ENCODE measurements around the gene TBX2. TPM values are rescaled to one million over a fixed set of nuclear protein-coding genes. Genes with fewer than 3 reads are reported as not detected.

The TBX2 gene
- total and polyA plus RNA-seq, 12 donors, result 4.6 to 31.1 (median 11.8) TPM

DNA sequence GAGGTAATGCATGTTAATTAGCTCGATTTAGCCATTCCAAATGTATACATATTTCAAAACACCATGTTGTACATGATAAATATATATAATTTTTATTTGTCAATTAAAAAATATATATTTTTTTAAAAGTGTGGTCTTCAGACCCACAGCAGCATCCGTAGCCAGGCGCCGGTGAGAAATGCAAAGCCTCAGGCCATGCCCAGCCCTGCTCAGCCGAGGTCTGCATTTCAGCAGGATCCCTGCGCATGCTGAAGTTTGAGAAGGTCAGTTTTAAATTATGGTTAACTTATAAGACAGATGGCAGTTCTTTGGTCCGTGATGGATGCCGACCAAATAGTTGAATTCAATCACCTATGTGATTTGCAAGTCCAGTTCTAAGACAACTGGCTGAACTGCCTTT is 28.0 kb upstream of the TBX2 start:
- no peak overlapping the region for H3K4me3 ChIP-seq
- no peak for DNase-seq
- no peak overlapping the region for H3K27ac ChIP-seq
- H3K36me3 ChIP-seq, result no peaks in the 10 kb centered on the region
- H3K27me3 ChIP-seq, result no peaks in the 10 kb centered on the region
- H3K4me1 ChIP-seq, result peaks cover 0 to 6% (median 0%) of the 10 kb centered on the region in 9 donors
- intact Hi-C loops (cut with DNase I), result no loop called here
- WGBS, 2 donors, result 97 to 98% methylated on average over 8 of the region's 8 CpGs
- H3K9me3 ChIP-seq, result no peaks in the 10 kb centered on the region
- no peak for ATAC-seq
- TF ChIP-seq, protein P1, sequence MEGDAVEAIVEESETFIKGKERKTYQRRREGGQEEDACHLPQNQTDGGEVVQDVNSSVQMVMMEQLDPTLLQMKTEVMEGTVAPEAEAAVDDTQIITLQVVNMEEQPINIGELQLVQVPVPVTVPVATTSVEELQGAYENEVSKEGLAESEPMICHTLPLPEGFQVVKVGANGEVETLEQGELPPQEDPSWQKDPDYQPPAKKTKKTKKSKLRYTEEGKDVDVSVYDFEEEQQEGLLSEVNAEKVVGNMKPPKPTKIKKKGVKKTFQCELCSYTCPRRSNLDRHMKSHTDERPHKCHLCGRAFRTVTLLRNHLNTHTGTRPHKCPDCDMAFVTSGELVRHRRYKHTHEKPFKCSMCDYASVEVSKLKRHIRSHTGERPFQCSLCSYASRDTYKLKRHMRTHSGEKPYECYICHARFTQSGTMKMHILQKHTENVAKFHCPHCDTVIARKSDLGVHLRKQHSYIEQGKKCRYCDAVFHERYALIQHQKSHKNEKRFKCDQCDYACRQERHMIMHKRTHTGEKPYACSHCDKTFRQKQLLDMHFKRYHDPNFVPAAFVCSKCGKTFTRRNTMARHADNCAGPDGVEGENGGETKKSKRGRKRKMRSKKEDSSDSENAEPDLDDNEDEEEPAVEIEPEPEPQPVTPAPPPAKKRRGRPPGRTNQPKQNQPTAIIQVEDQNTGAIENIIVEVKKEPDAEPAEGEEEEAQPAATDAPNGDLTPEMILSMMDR (IDR thresholded peaks at IDR 0.05), result no peak

DNA sequence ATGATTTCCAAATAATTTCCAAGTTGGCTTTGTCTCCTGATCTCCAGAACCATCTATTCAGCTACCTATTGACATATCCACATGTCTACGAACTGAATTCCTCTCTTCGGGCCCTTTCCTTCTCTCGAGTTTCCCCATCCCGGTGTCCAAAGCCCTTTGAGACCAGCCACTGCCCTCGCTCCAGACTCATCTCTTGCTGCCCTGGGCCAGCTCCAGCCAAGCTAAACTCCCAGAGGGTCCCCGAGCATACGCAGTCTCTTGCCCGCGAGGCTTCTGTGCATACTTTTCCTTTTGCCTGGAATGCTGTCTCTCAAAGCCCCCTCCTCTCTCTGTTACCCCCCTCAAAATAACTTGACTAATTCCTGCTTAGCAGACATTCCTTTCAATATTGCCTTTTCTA is 27.2 kb upstream of the TBX2 start:
- H3K9me3 ChIP-seq, result no peaks in the 10 kb centered on the region
- no peaks in the 10 kb centered on the region for H3K36me3 ChIP-seq
- ATAC-seq (no peak), DNase-seq (no peak)
- 78 to 83% methylated on average over 9 of the region's 9 CpGs for WGBS, 2 donors
- H3K4me1 ChIP-seq, result peaks cover 0 to 6% (median 0%) of the 10 kb centered on the region in 9 donors
- intact Hi-C loops (cut with DNase I), result no loop called here
- no peak overlapping the region for H3K4me3 ChIP-seq
- TF ChIP-seq, protein P1 (IDR thresholded peaks at IDR 0.05), result no peak
- no peaks in the 10 kb centered on the region for H3K27me3 ChIP-seq
- no peak overlapping the region for H3K27ac ChIP-seq

DNA sequence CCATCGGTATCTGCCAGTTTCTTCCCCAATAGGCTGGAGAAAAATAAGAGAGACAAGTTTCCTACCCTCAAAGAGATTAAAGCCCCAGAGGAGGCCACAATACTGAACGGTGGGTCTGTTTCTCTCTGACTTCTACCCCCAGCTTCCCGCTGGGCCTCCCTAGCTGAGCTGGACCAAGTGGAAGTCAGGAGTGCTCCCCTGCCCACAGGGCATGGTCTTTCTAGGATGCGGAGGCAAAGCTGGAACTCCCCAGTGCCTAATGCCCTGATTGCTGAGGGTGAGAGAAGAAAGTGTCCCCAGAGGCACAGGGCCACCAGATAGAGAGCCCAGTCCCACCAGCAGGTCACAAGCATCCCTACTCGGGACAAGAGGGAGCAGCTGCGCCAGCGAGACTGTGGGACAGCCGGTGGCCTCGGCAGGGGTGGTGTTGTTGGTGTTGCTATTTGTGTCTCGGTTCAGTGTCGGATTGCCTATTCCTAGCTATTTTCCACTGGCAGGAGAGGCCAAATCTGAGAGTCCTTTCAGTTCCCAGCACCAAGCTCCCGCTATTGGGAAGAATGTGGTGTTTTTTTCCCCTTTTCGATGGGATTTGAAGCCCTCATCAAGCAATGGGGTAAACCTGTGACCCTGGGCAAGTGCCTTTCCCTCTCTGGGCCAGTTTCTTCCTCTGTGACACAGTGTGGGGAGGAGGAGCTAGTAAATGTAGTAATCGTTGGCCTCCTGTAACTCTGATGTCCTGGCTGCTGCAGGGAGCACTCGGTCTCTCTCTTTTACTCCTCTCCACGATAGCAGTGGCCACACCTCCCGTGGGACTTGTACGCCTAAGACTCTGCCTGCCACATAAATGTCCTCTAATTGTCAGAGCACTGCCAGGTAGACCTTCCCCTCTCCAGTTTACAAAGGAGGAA is 22.5 kb upstream of the TBX2 start:
- Histone ChIP-seq H3K36me3 (no peaks in the 10 kb centered on the region), H3K9me3 (no peaks in the 10 kb centered on the region), H3K4me3 (no peak overlapping the region), H3K27ac (peak overlapping the region in 6 of 10 donors; percentile 3 to 61 (median 30)), H3K27me3 (no peaks in the 10 kb centered on the region), H3K4me1 (peaks cover 0 to 19% (median 5%) of the 10 kb centered on the region in 9 donors)
- ATAC-seq (peak in 7 of 8 donors; percentile 31 to 70 (median 43)), DNase-seq (peak in 1 of 2 donors; percentile 23)
- intact Hi-C loops (cut with DNase I), result loop anchor here in 1 of 10 donors (5.0 kb wide), 1 partner anchor 40 kb away; no protein-coding TSS in a partner anchor
- WGBS, 2 donors, result 84 to 88% methylated on average over 18 of the region's 18 CpGs
- TF ChIP-seq, protein P1 (IDR thresholded peaks at IDR 0.05), result no peak

DNA sequence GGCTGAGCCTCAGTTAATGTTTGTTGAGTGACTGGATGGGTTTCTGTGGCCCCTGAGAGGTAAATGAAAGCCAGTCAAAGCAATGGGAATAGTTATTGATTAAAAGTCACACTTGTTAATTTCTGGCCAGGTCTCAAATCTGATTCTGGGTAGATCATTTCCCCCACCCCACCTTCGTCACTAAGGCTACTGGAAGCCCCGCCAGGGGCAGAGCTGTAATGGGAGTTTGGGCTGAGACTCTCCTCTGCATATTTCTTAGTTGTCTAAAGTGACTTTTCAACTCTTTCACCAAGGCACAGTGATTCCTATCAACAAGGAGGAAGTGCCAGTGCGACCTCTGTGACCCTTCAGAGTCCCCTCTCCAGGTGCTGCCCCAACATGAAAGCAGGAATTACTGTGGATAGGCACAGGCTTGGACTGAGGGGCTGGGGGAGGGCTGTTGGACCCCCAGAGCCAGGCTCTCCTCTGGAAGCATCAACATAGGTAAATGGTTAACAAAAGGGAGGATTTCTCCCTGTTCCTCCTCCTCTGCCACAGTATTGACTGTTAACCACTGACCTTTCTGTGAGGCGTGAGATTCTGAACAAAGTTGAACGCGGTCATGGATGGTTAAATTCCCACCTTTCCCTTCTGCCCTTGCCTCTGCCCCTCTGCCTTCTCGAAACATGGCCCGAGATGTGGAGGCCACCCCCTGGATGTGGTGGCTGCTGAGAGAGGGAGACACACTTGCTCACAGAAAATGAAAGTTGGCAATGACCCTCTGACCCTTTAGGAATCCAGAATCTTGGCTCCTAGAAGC is 20.8 kb upstream of the TBX2 start:
- H3K9me3 ChIP-seq, result no peaks in the 10 kb centered on the region
- ATAC-seq, result no peak
- DNase-seq, result no peak
- peak overlapping the region in 5 of 10 donors; percentile 12 to 61 (median 41) for H3K27ac ChIP-seq
- peaks cover 0 to 25% (median 5%) of the 10 kb centered on the region in 9 donors for H3K4me1 ChIP-seq
- TF ChIP-seq, protein P1 (IDR thresholded peaks at IDR 0.05), result no peak
- intact Hi-C loops (cut with DNase I), result loop anchor here in 1 of 10 donors (5.0 kb wide), 1 partner anchor 42 kb away; no protein-coding TSS in a partner anchor
- H3K4me3 ChIP-seq, result no peak overlapping the region
- WGBS, 2 donors, result 87 to 92% methylated on average over 8 of the region's 8 CpGs
- no peaks in the 10 kb centered on the region for H3K27me3 ChIP-seq
- H3K36me3 ChIP-seq, result no peaks in the 10 kb centered on the region
